Stimulated activated CD4-positive, alpha-beta T cell treated with anti-CD3 and anti-CD28 coated beads, Interleukin-1b, Interleukin-23, amount 100 ng/mL, for 4 hours (primary cell): Measurements from ENCODE around the gene CFAP73.
A peak's percentile ranks its signal among the peaks of the same experiment; 100 is the strongest.
"Not testable (repeated sequence)": the region's sequence is repeated elsewhere in the genome, so short reads cannot be mapped to it uniquely, and the experiment has no call there.

Experiments
- DNase-seq, 2 donors: peaks; one replicate each; pipeline ENCODE4 v3.0.0-alpha.2; 2020; ENCODE audit warnings: low read depth in 2 of 2

CFAP73 gene

GRCh38 chr12:113149361-113150150, at the start of gene CFAP73:
Gene CFAP73 (plus strand): TSS chr12:113149724. CDS start chr12:113149858, 134 bp downstream.
- no peak for DNase-seq

- DNase-seq: no peak
These were observed 49.8 kb upstream of the CFAP73 start for GRCh38 chr12:113099764-113100163.

- DNase-seq: no peak
These were observed 47.8 kb upstream of the CFAP73 start for GRCh38 chr12:113101751-113102150.

- DNase-seq: no peak
These were observed 46.7 kb upstream of the CFAP73 start for GRCh38 chr12:113102811-113103210.

GRCh38 chr12:113103756-113104450, 45.6 kb upstream of the CFAP73 start:
- peak; percentile 34 to 55 for DNase-seq

GRCh38 chr12:113104953-113105510, 44.5 kb upstream of the CFAP73 start:
- DNase-seq: no peak

GRCh38 chr12:113105606-113106271, 43.8 kb upstream of the CFAP73 start:
- DNase-seq: no peak

GRCh38 chr12:113106361-113106760, 43.2 kb upstream of the CFAP73 start:
- no peak for DNase-seq

- no peak for DNase-seq
These were observed 41.2 kb upstream of the CFAP73 start for GRCh38 chr12:113108308-113108707.

- DNase-seq: no peak
These were observed 40.2 kb upstream of the CFAP73 start for GRCh38 chr12:113109360-113109759.

GRCh38 chr12:113109872-113110599, 39.5 kb upstream of the CFAP73 start:
- DNase-seq: no peak

GRCh38 chr12:113111247-113111646, 38.3 kb upstream of the CFAP73 start:
- no peak for DNase-seq

GRCh38 chr12:113112043-113112899, 37.3 kb upstream of the CFAP73 start:
- no peak for DNase-seq

GRCh38 chr12:113113397-113113796, 36.1 kb upstream of the CFAP73 start:
- DNase-seq: no peak

- no peak for DNase-seq
These were observed 34.9 kb upstream of the CFAP73 start for GRCh38 chr12:113114447-113115178.

GRCh38 chr12:113115455-113116126, 33.9 kb upstream of the CFAP73 start:
- no peak for DNase-seq

- DNase-seq: no peak
These were observed 32.6 kb upstream of the CFAP73 start for GRCh38 chr12:113116875-113117274.

- not testable (repeated sequence) for DNase-seq
These were observed 31.8 kb upstream of the CFAP73 start for GRCh38 chr12:113117684-113118083.

GRCh38 chr12:113118142-113118541, 31.4 kb upstream of the CFAP73 start:
- no peak for DNase-seq
